SK-N-MC (cell line): ENCODE data around the gene RASSF1.

Source experiments
- EZH2 ChIP-seq: fragments of 200-600 bp; sonication (generic); IDR thresholded peaks from one replicate; pipeline ENCODE4 v1.6.1; 2017; ENCODE audit warnings: antibody characterized with exemption
- FOXP2 ChIP-seq: optimal IDR thresholded peaks from 2 replicates; pipeline ENCODE3; 2011; ENCODE audit warnings: mild to moderate bottlenecking, moderate library complexity; ENCODE audit not compliant: insufficient read depth; ENCODE audit errors: extremely low read length, control extremely low read depth
- POLR2AphosphoS5 ChIP-seq: IDR thresholded peaks from 2 replicates; pipeline ENCODE4 v1.6.1; 2012; ENCODE audit warnings: mild to moderate bottlenecking, low read depth, low read length, borderline replicate concordance

DNA sequence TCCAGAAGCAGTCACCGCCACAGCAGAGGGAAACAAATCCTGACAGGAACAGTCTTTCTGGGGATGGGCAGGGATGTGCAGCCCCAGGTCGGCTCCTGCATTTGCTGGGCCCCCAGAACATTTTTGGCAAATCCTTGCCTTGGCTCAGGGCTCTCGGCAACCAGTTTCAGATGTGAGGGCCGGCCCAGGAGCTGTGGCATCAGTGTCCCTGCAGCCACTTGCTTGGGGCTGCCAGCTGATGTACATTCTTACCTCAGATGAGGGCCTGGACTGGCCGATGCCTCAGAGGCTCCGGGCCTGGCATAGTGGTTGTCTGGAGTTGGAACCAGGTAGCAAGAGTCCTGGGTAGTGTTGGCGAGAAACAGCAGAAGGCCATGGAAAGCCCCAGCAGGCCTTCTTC lies 14.2 kb upstream of the RASSF1 start:
- no peak for TF ChIP-seq EZH2
- no peak for TF ChIP-seq POLR2AphosphoS5
- no peak for TF ChIP-seq FOXP2
